Spleen (tissue), 11 donors: ENCODE measurements around the gene NELL2. TPM values are rescaled to one million over a fixed set of nuclear protein-coding genes. Genes with fewer than 3 reads are reported as not detected.

Experiments used
- DNase-seq: peaks from one replicate; pipeline ENCODE4 v3.0.0-alpha.2; 2020
- H3K27ac ChIP-seq, 8 donors: fragments of 200-600 bp; sonication (generic) in 7 of 8; 1 replicate in 4 of 8; 2 replicates in 4 of 8; pipeline versions ENCODE4 v1.5.0 to v1.8.0; 2016 to 2021; ENCODE audit warnings: inconsistent platforms in 4 of 8, mild to moderate bottlenecking in 4 of 8, moderate library complexity in 1 of 8
- H3K27me3 ChIP-seq, 7 donors: fragments of 200-600 bp; sonication (generic) in 6 of 7; replicated peaks in 1 of 7; 1 replicate in 4 of 7; 2 replicates in 3 of 7; pipeline versions ENCODE4 v1.5.0 to v1.8.0; 2016 to 2021; ENCODE audit warnings: inconsistent platforms in 3 of 7, mild to moderate bottlenecking in 1 of 7
- H3K36me3 ChIP-seq, 6 donors: fragments of 200-600 bp; sonication (generic) in 5 of 6; 1 replicate in 4 of 6; 2 replicates in 2 of 6; pipeline versions ENCODE4 v1.5.0 to v1.8.0; 2016 to 2021; ENCODE audit warnings: inconsistent platforms in 2 of 6
- H3K4me1 ChIP-seq, 6 donors: fragments of 200-600 bp; sonication (generic) in 5 of 6; 1 replicate in 3 of 6; 2 replicates in 3 of 6; pipeline versions ENCODE4 v1.5.0 to v1.8.0; 2016 to 2021; ENCODE audit warnings: inconsistent platforms in 3 of 6
- H3K4me3 ChIP-seq, 8 donors: fragments of 200-600 bp; sonication (generic) in 7 of 8; 1 replicate in 4 of 8; 2 replicates in 4 of 8; pipeline versions ENCODE4 v1.5.0 to v1.8.0; 2016 to 2021; ENCODE audit warnings: inconsistent platforms in 4 of 8, mild to moderate bottlenecking in 4 of 8, moderate library complexity in 2 of 8
- H3K9me3 ChIP-seq, 8 donors: fragments of 200-600 bp; sonication (generic) in 7 of 8; 1 replicate in 4 of 8; 2 replicates in 4 of 8; pipeline versions ENCODE4 v1.5.0 to v1.8.0; 2016 to 2021; ENCODE audit warnings: inconsistent platforms in 4 of 8
- CTCF ChIP-seq, 11 experiments: fragments of 200-600 bp in 7 of 11; fragments of 450-650 bp in 4 of 11; sonication (generic) in 4 of 11; IDR thresholded peaks in 8 of 11; conservative IDR thresholded peaks in 3 of 11; 1 replicate in 7 of 11; 2 replicates in 4 of 11; pipeline versions ENCODE4 v1.4.0 to v1.8.0; 2016 to 2021; ENCODE audit warnings: antibody characterized with exemption in 11 of 11, inconsistent platforms in 4 of 11, mild to moderate bottlenecking in 1 of 11
- POLR2A ChIP-seq, 3 donors: fragments of 450-650 bp; IDR thresholded peaks; one replicate each; pipeline ENCODE4 v1.5.1; 2017; ENCODE audit warnings: antibody characterized with exemption in 3 of 3, mild to moderate bottlenecking in 1 of 3
- POLR2AphosphoS5 ChIP-seq, 3 donors: sonication (generic); formaldehyde crosslinking; IDR thresholded peaks; one replicate each; pipeline ENCODE4 v1.5.1; 2017; ENCODE audit warnings: antibody characterized with exemption in 3 of 3
- WGBS, 5 donors: extraction: QIAGEN DNeasy Blood & Tissue Kit in 3 of 5; methylation state at CpG; one replicate each; pipeline versions ENCODE4 v1.1.5 to v1.1.7; 2013 to 2018; 5-methylcytosine and 5-hydroxymethylcytosine counted together
- intact Hi-C: fragments of 100-400 bp; cut with DNase I; formaldehyde crosslinking; loops from one replicate; pipeline ENCODE4 v1.15.0; 2023; ENCODE audit warnings: low total_unique reads
- polyA plus RNA-seq, 3 donors: library from polyadenylated mRNA; stranded (reverse); fragments of 200-250 nt; gene quantifications; one replicate each; pipeline ENCODE4 v1.2.1, GENCODE V29; 2013
- total RNA-seq, 7 donors: library from RNA; depleted of rRNA in 3 of 7; stranded (reverse); fragments of >200 nt in 3 of 7; fragmentation: NEBNext Ultra II Directional in 4 of 7; extraction: Animal tissue kit (Norgen Biotek cat#: 25700) in 4 of 7; gene quantifications; one replicate each; pipeline versions ENCODE4 v1.1.0 to v1.2.1, GENCODE V29; 2016 to 2021
- donor health status: healthy with polysubstance abuse.
- donor health status: DM: no; HTN: no; CAD: no; lungs with moderate emphysema.
- donor health status: DM: no; HTN: no; CAD: no.
- donor health status: Bipolar disorder and iron deficiency.
- donor health status: healthy.
- donor health status: DM: no; HTN: no; CAD: no.
- donor health status: DM: yes; HTN: yes; CAD: no.

The NELL2 gene
- total and polyA plus RNA-seq, 10 donors, result 1.0 to 21.8 (median 8.2) TPM

- no peaks in the 10 kb centered on the region for H3K9me3 ChIP-seq
- H3K36me3 ChIP-seq, result no peaks in the 10 kb centered on the region
- no peak overlapping the region for H3K27ac ChIP-seq
- no peaks in the 10 kb centered on the region for H3K27me3 ChIP-seq
- TF ChIP-seq POLR2AphosphoS5 (IDR thresholded peaks at IDR 0.05) (no peak), POLR2A (IDR thresholded peaks at IDR 0.05) (no peak), CTCF (IDR thresholded peaks at IDR 0.05 in 8 of 11, conservative IDR thresholded peaks at IDR 0.05 in 3 of 11) (no peak)
- intact Hi-C loops, result no loop called here
- H3K4me3 ChIP-seq, result no peak overlapping the region
- DNase-seq, result no peak
- no peaks in the 10 kb centered on the region for H3K4me1 ChIP-seq
Measured at GRCh38 chr12:44537354-44537753, 338.8 kb downstream of the NELL2 start.

GRCh38 chr12:44532940-44533339, 343.2 kb downstream of the NELL2 start:
- WGBS, 5 donors, result 65 to 79% (median 74%) methylated on average over 1 of the region's 1 CpG
- H3K4me3 ChIP-seq, result no peak overlapping the region
- no peak for TF ChIP-seq CTCF (IDR thresholded peaks at IDR 0.05 in 8 of 11, conservative IDR thresholded peaks at IDR 0.05 in 3 of 11)
- no peak for TF ChIP-seq POLR2AphosphoS5 (IDR thresholded peaks at IDR 0.05)
- no peak for TF ChIP-seq POLR2A (IDR thresholded peaks at IDR 0.05)
- H3K9me3 ChIP-seq, result no peaks in the 10 kb centered on the region
- DNase-seq, result no peak
- H3K4me1 ChIP-seq, result no peaks in the 10 kb centered on the region
- H3K27ac ChIP-seq, result no peak overlapping the region
- H3K36me3 ChIP-seq, result no peaks in the 10 kb centered on the region
- H3K27me3 ChIP-seq, result no peaks in the 10 kb centered on the region
- intact Hi-C loops, result no loop called here

GRCh38 chr12:44531320-44531971, 344.7 kb downstream of the NELL2 start:
- TF ChIP-seq POLR2AphosphoS5 (IDR thresholded peaks at IDR 0.05) (no peak), POLR2A (IDR thresholded peaks at IDR 0.05) (no peak), CTCF (IDR thresholded peaks at IDR 0.05 in 8 of 11, conservative IDR thresholded peaks at IDR 0.05 in 3 of 11) (no peak)
- Histone ChIP-seq H3K36me3 (no peaks in the 10 kb centered on the region), H3K27me3 (no peaks in the 10 kb centered on the region), H3K9me3 (no peaks in the 10 kb centered on the region), H3K4me1 (no peaks in the 10 kb centered on the region), H3K4me3 (no peak overlapping the region), H3K27ac (no peak overlapping the region)
- WGBS, 5 donors, result 43 to 65% (median 54%) methylated on average over 2 of the region's 2 CpGs
- intact Hi-C loops, result no loop called here
- DNase-seq, result no peak

- no peak for DNase-seq
- Histone ChIP-seq H3K27me3 (no peaks in the 10 kb centered on the region), H3K4me1 (no peaks in the 10 kb centered on the region), H3K36me3 (no peaks in the 10 kb centered on the region), H3K9me3 (no peaks in the 10 kb centered on the region), H3K27ac (no peak overlapping the region), H3K4me3 (no peak overlapping the region)
- intact Hi-C loops, result no loop called here
- no peak for TF ChIP-seq CTCF (IDR thresholded peaks at IDR 0.05 in 8 of 11, conservative IDR thresholded peaks at IDR 0.05 in 3 of 11)
- no peak for TF ChIP-seq POLR2A (IDR thresholded peaks at IDR 0.05)
- no peak for TF ChIP-seq POLR2AphosphoS5 (IDR thresholded peaks at IDR 0.05)
- WGBS, 5 donors, result 87 to 93% (median 89%) methylated on average over 9 of the region's 9 CpGs
Measured at GRCh38 chr12:44526655-44527182, 349.4 kb downstream of the NELL2 start.
